Neutrophil (primary cell): ENCODE results near the gene CFAP210.
A peak's percentile ranks its signal among the peaks of the same experiment; 100 is the strongest.

Experiments used
- H3K27ac ChIP-seq: fragments of 200-600 bp; sonication (generic); 2 replicates; pipeline ENCODE4 v1.5.1; 2016; ENCODE audit warnings: mild to moderate bottlenecking, moderate library complexity
- H3K27me3 ChIP-seq: fragments of 200-600 bp; sonication (generic); 2 replicates; pipeline ENCODE4 v1.6.0; 2016; ENCODE audit warnings: mild to moderate bottlenecking
- H3K36me3 ChIP-seq: fragments of 200-600 bp; sonication (generic); 2 replicates; pipeline ENCODE4 v1.5.1; 2017
- H3K4me1 ChIP-seq, 2 experiments: fragments of 200-600 bp in 1 of 2; sonication (generic) in 1 of 2; 1 replicate in 1 of 2; 2 replicates in 1 of 2; pipeline versions ENCODE4 v1.5.1 to v1.6.1; 2013 to 2016; ENCODE audit warnings: low read depth in 1 of 2, low read length in 1 of 2, mild to moderate bottlenecking in 1 of 2, moderate library complexity in 1 of 2; ENCODE audit not compliant: control insufficient read depth in 1 of 2, insufficient read depth in 1 of 2
- H3K4me3 ChIP-seq, 2 experiments: fragments of 200-600 bp in 1 of 2; sonication (generic) in 1 of 2; 1 replicate in 1 of 2; 2 replicates in 1 of 2; pipeline ENCODE4 v1.5.1; 2013 to 2016; ENCODE audit warnings: low read depth in 1 of 2, low read length in 1 of 2, mild to moderate bottlenecking in 1 of 2, moderate library complexity in 1 of 2
- H3K9me3 ChIP-seq: fragments of 200-600 bp; sonication (generic); 2 replicates; pipeline ENCODE4 v1.5.1; 2016
- TF ChIP-seq, protein P1 (sequence below): fragments of 200-600 bp; sonication (generic); IDR thresholded peaks from 2 replicates; pipeline ENCODE4 v1.5.1; 2016; ENCODE audit warnings: antibody characterized with exemption

CFAP210 gene

DNA sequence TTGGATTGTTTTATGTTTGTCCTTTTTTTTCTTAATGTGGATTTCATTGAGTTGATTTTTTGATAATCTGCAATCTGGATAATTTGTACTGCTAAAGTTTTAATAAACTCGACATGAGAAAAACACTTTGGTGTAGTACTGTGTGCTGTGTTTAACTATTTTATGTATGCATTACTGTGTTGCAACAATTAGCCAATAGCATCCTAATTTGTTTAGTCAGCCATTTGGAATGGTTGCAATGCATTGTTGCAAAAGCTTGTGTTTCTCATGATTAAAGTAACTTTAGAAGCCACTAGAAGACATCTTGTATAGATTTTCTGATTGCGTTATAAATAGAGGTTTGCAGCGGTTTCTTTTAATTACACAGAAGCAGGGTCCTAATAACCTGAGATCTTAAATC, 56.6 kb downstream of the CFAP210 start:
- Histone ChIP-seq H3K36me3 (peaks cover 62% of the 10 kb centered on the region), H3K27me3 (no peaks in the 10 kb centered on the region), H3K4me3 (no peak overlapping the region), H3K9me3 (no peaks in the 10 kb centered on the region), H3K4me1 (peaks cover 0 to 5% of the 10 kb centered on the region in 2 experiments), H3K27ac (no peak overlapping the region)
- TF ChIP-seq, protein P1, sequence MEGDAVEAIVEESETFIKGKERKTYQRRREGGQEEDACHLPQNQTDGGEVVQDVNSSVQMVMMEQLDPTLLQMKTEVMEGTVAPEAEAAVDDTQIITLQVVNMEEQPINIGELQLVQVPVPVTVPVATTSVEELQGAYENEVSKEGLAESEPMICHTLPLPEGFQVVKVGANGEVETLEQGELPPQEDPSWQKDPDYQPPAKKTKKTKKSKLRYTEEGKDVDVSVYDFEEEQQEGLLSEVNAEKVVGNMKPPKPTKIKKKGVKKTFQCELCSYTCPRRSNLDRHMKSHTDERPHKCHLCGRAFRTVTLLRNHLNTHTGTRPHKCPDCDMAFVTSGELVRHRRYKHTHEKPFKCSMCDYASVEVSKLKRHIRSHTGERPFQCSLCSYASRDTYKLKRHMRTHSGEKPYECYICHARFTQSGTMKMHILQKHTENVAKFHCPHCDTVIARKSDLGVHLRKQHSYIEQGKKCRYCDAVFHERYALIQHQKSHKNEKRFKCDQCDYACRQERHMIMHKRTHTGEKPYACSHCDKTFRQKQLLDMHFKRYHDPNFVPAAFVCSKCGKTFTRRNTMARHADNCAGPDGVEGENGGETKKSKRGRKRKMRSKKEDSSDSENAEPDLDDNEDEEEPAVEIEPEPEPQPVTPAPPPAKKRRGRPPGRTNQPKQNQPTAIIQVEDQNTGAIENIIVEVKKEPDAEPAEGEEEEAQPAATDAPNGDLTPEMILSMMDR, result no peak

DNA sequence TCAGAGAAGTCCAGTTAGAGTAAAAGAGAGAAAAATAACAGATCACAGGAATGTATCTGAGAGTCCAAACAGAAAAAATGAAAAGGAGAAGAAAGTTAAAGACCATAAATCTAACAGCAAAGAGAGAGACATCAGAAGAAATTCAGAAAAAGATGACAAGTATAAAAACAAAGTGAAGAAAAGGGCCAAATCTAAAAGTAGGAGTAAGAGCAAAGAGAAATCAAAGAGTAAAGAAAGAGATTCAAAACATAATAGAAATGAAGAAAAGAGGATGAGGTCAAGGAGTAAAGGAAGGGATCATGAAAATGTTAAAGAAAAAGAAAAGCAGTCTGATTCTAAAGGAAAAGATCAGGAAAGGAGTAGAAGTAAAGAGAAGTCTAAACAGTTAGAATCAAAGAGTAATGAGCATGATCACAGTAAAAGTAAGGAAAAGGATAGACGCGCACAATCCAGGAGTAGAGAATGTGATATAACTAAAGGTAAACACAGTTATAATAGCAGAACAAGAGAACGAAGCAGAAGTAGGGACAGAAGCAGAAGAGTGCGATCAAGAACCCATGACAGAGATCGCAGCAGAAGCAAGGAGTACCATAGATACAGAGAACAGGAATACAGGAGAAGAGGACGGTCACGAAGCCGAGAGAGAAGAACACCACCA, 57.6 kb downstream of the CFAP210 start:
- Histone ChIP-seq H3K4me3 (no peak overlapping the region), H3K9me3 (no peaks in the 10 kb centered on the region), H3K27me3 (no peaks in the 10 kb centered on the region), H3K27ac (no peak overlapping the region), H3K36me3 (peaks cover 73% of the 10 kb centered on the region), H3K4me1 (no peaks in the 10 kb centered on the region)
- TF ChIP-seq, protein P1, result no peak

DNA sequence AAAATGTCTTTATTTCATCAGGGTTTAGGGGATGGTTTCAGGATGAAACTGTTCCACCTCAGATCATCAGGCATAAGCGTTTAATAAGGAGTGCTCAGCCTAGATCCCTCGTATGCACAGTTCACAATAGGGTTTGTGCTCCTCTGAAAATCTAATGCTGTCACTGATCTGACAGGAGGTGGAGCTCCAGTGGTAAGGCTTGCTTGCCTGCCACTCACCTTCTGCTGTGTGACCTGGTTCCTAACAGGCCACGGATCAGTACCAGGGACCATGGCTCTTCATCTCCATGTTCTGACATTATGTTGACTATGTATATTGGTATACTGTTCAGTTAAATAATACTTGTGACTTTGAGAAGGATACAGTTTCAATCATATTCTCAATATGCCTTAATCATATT, 68.4 kb downstream of the CFAP210 start:
- Histone ChIP-seq H3K27ac (no peak overlapping the region), H3K9me3 (no peaks in the 10 kb centered on the region), H3K4me3 (no peak overlapping the region), H3K27me3 (no peaks in the 10 kb centered on the region), H3K4me1 (no peaks in the 10 kb centered on the region), H3K36me3 (peaks cover 59% of the 10 kb centered on the region)
- TF ChIP-seq, protein P1, result no peak

DNA sequence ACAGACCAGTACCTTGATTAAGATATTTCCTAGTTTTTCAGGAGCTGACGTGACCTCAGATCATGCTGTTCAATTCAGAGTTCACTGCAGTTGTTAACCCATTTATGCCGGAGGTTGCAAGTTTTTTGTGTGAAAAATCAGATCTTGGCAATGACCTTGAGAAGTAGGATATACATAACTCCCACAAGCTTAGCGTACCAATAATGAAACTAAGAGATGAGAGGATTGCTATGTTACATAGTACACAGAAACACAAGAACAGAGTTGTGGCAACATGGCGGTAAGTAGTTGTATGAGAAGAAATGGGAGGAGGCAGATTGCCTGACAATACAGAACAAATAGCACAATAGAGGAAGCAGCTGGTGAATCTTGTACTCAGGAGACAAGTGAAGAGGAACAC, 71.0 kb downstream of the CFAP210 start:
- TF ChIP-seq, protein P1, result no peak
- Histone ChIP-seq H3K4me1 (no peaks in the 10 kb centered on the region), H3K27me3 (no peaks in the 10 kb centered on the region), H3K36me3 (peaks cover 59% of the 10 kb centered on the region), H3K27ac (peak overlapping the region; percentile 2), H3K4me3 (no peak overlapping the region), H3K9me3 (no peaks in the 10 kb centered on the region)

DNA sequence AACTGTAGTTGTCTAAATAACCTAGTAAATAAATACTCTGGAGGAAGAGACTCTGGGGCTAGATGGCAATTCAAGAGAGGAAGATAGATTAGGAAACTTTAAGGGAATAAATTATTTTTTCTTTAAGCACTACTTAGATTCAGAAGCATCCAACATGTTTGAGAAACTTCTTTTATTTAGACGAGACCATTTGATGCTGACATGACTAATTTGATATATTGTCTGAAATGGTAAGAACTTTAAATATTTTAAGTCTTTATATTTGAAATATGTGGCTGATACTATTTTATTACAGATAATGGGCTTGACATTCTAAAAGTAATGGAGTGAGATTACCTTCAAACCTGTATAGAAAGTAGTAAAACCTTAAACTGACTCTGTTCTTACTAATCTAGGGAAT, 73.7 kb downstream of the CFAP210 start:
- Histone ChIP-seq H3K36me3 (peaks cover 53% of the 10 kb centered on the region), H3K9me3 (no peaks in the 10 kb centered on the region), H3K27me3 (no peaks in the 10 kb centered on the region), H3K4me3 (no peak overlapping the region), H3K4me1 (no peaks in the 10 kb centered on the region), H3K27ac (no peak overlapping the region)
- TF ChIP-seq, protein P1, result no peak
